IPS-18a (cell line): ENCODE data around the gene ZBTB16.

Experiments
- H3K27ac ChIP-seq: one replicate; pipeline ENCODE4 v1.5.1; 2013; ENCODE audit warnings: low read length
- H3K27me3 ChIP-seq: one replicate; pipeline ENCODE4 v1.6.1; 2013; ENCODE audit warnings: mild to moderate bottlenecking, low read length; ENCODE audit not compliant: control insufficient read depth, insufficient read depth
- H3K36me3 ChIP-seq: one replicate; pipeline ENCODE4 v1.6.1; 2013; ENCODE audit warnings: low read depth, low read length; ENCODE audit not compliant: control insufficient read depth
- H3K4me1 ChIP-seq: one replicate; pipeline ENCODE4 v1.6.1; 2013; ENCODE audit warnings: low read depth, low read length; ENCODE audit not compliant: control insufficient read depth
- H3K4me3 ChIP-seq: one replicate; pipeline ENCODE4 v1.5.1; 2013; ENCODE audit warnings: low read length
- H3K9ac ChIP-seq: one replicate; pipeline ENCODE4 v1.6.1; 2013; ENCODE audit warnings: mild to moderate bottlenecking, low read length, moderate library complexity
- H3K9me3 ChIP-seq: one replicate; pipeline ENCODE4 v1.6.1; 2013; ENCODE audit warnings: low read depth, low read length; ENCODE audit not compliant: control insufficient read depth

Gene ZBTB16

GRCh38 chr11:114273890-114274635 is 214.6 kb downstream of the ZBTB16 start:
- Histone ChIP-seq H3K27me3 (no peaks in the 10 kb centered on the region), H3K4me1 (no peaks in the 10 kb centered on the region), H3K9ac (no peak overlapping the region), H3K9me3 (no peaks in the 10 kb centered on the region), H3K36me3 (no peaks in the 10 kb centered on the region), H3K4me3 (no peak overlapping the region), H3K27ac (no peak overlapping the region)

GRCh38 chr11:114274637-114275036 is 215.1 kb downstream of the ZBTB16 start:
- Histone ChIP-seq H3K36me3 (no peaks in the 10 kb centered on the region), H3K4me3 (no peak overlapping the region), H3K9ac (no peak overlapping the region), H3K4me1 (no peaks in the 10 kb centered on the region), H3K9me3 (no peaks in the 10 kb centered on the region), H3K27ac (no peak overlapping the region), H3K27me3 (no peaks in the 10 kb centered on the region)

GRCh38 chr11:114275280-114275679 is 215.8 kb downstream of the ZBTB16 start:
- Histone ChIP-seq H3K9ac (no peak overlapping the region), H3K36me3 (no peaks in the 10 kb centered on the region), H3K27ac (no peak overlapping the region), H3K4me1 (no peaks in the 10 kb centered on the region), H3K4me3 (no peak overlapping the region), H3K27me3 (no peaks in the 10 kb centered on the region), H3K9me3 (no peaks in the 10 kb centered on the region)

- no peak overlapping the region for H3K9ac ChIP-seq
- no peaks in the 10 kb centered on the region for H3K9me3 ChIP-seq
- H3K27ac ChIP-seq, result no peak overlapping the region
- H3K4me3 ChIP-seq, result no peak overlapping the region
- no peaks in the 10 kb centered on the region for H3K27me3 ChIP-seq
- no peaks in the 10 kb centered on the region for H3K36me3 ChIP-seq
- peaks cover 3% of the 10 kb centered on the region for H3K4me1 ChIP-seq
Observed at GRCh38 chr11:114276077-114276476, 216.6 kb downstream of the ZBTB16 start.

- no peak overlapping the region for H3K27ac ChIP-seq
Observed at GRCh38 chr11:114277637-114278341, 218.3 kb downstream of the ZBTB16 start.

GRCh38 chr11:114278342-114279065 is 219.0 kb downstream of the ZBTB16 start:
- Histone ChIP-seq H3K27ac (no peak overlapping the region), H3K9me3 (no peaks in the 10 kb centered on the region), H3K36me3 (no peaks in the 10 kb centered on the region), H3K4me1 (peaks cover 5% of the 10 kb centered on the region), H3K9ac (no peak overlapping the region), H3K27me3 (no peaks in the 10 kb centered on the region), H3K4me3 (no peak overlapping the region)

More at GRCh38 chr11:114277637-114278341, 218.3 kb downstream of the ZBTB16 start:
- Histone ChIP-seq H3K4me1 (peaks cover 5% of the 10 kb centered on the region), H3K27me3 (no peaks in the 10 kb centered on the region), H3K9ac (no peak overlapping the region), H3K36me3 (no peaks in the 10 kb centered on the region), H3K4me3 (no peak overlapping the region), H3K9me3 (no peaks in the 10 kb centered on the region)

- Histone ChIP-seq H3K27me3 (no peaks in the 10 kb centered on the region), H3K9ac (no peak overlapping the region), H3K4me1 (peaks cover 5% of the 10 kb centered on the region), H3K4me3 (no peak overlapping the region), H3K36me3 (no peaks in the 10 kb centered on the region), H3K9me3 (no peaks in the 10 kb centered on the region), H3K27ac (no peak overlapping the region)
Observed at GRCh38 chr11:114279792-114280546, 220.5 kb downstream of the ZBTB16 start.

GRCh38 chr11:114280696-114281095 is 221.2 kb downstream of the ZBTB16 start:
- Histone ChIP-seq H3K27me3 (no peaks in the 10 kb centered on the region), H3K27ac (no peak overlapping the region), H3K36me3 (no peaks in the 10 kb centered on the region), H3K4me1 (peaks cover 9% of the 10 kb centered on the region), H3K9ac (no peak overlapping the region), H3K9me3 (no peaks in the 10 kb centered on the region), H3K4me3 (no peak overlapping the region)

- Histone ChIP-seq H3K4me1 (peaks cover 11% of the 10 kb centered on the region), H3K9me3 (no peaks in the 10 kb centered on the region), H3K4me3 (no peak overlapping the region), H3K27ac (no peak overlapping the region), H3K9ac (no peak overlapping the region), H3K27me3 (no peaks in the 10 kb centered on the region), H3K36me3 (no peaks in the 10 kb centered on the region)
Observed at GRCh38 chr11:114281388-114281956, 222.0 kb downstream of the ZBTB16 start.

- no peaks in the 10 kb centered on the region for H3K27me3 ChIP-seq
- no peak overlapping the region for H3K4me3 ChIP-seq
- H3K9me3 ChIP-seq, result no peaks in the 10 kb centered on the region
- no peaks in the 10 kb centered on the region for H3K36me3 ChIP-seq
- no peak overlapping the region for H3K9ac ChIP-seq
- peaks cover 11% of the 10 kb centered on the region for H3K4me1 ChIP-seq
- H3K27ac ChIP-seq, result no peak overlapping the region
Observed at GRCh38 chr11:114282488-114282887, 223.0 kb downstream of the ZBTB16 start.

GRCh38 chr11:114283422-114283821 is 223.9 kb downstream of the ZBTB16 start:
- Histone ChIP-seq H3K27ac (no peak overlapping the region), H3K4me3 (no peak overlapping the region), H3K4me1 (peaks cover 11% of the 10 kb centered on the region), H3K9me3 (no peaks in the 10 kb centered on the region), H3K27me3 (no peaks in the 10 kb centered on the region), H3K9ac (no peak overlapping the region), H3K36me3 (no peaks in the 10 kb centered on the region)
